GM12801 (cell line): Measurements from ENCODE around the gene SPINT3.

Source experiments
- CTCF ChIP-seq: IDR thresholded peaks from one replicate; pipeline ENCODE4 v1.5.1; 2011; ENCODE audit warnings: control low read depth; ENCODE audit not compliant: insufficient read length; ENCODE audit errors: extremely low read depth

Gene SPINT3

GRCh38 chr20:45467172-45467571 is 48.2 kb downstream of the SPINT3 start:
- TF ChIP-seq CTCF, result no peak

DNA sequence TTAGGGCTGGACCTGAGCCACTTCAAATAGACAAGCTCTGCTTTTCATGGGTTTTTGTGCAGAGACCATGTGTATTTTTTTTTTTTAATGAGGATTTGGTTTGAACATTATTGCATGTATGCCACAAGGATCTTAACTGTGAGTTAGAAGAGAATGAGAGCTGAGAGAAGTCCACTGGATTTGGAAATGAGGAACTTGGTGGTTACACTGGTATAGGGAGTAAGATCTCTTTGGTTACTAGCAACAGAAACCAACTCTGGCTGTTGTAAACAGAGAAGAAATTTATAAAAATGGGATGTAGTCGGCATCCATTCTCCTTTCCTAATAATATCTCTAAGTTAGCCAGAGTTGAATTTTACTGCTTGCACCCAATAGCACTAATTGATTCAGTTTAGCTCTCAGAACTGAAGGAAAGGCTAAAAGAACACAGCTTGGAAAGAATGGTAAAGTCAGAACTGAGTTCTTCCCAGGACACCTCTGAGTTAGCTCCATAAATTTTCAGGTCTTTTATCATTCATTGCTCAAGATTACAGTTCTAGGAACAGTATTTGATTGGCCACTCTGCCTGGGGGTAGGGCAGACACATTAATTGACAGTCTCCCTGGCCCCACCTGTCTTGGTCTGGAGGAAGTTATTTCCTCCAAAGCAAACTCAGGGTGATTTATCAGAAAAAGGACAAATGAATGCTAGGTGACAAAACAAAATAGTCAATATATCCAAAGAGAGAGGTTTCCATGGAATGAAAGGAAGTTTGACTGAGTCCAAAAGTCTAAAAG is 49.7 kb downstream of the SPINT3 start:
- no peak for TF ChIP-seq CTCF

DNA sequence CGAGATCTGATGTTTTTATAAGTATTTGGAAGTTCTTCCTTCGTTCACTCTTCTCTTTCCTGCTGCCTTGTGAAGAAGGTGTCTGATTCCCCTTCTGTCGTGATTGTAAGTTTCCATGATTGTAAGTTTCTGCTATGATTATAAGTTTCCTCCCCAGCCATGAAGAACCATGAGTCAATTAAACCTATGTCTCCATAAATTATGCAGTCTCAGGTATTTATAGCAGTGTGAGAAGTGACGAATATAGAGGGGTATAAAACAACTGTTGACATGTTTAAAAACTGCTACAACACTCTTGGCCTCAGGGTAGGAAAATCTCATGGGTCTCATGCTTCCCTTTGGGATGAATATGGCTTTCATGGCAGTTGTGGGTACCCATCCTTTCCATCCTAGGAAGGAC is 51.7 kb downstream of the SPINT3 start:
- no peak for TF ChIP-seq CTCF

DNA sequence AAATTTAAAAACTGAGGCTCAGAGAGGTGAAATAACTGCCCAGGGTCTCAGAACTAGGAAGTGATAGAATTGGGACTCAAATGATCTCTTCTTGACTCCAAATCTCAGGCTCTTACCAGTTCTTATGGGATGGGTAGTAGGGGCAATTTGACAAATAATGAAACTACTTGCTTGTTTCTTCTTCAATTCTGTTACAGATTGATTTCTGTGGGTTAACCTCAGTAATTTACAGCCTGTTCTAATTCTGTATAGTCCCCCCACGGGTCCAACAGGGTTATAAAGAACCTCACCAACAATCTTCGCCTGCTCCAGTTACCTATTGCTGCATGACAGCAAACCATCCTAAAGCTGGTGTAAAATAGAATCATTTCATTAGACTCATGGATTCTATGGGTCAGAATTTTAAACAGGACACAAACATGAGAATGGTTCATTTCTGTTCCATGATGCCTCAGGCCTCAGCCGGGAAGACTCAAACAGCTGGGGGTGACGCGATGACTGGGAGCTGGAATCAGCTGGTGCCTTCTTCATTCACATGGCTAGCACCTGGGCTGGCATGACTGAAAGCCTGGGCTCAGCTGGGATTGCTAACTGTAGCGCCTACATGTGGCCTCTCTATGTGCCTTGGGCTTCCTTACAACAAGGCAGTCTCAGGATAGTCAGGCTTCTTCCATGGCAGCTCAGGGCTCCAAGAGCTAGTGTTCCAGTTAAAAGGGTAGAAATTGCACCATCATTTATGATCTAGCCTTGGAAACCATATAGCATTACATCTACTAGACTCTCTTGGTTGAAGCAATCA is 52.5 kb downstream of the SPINT3 start:
- no peak for TF ChIP-seq CTCF
